ENCODE results near the gene SMG5.
"Not testable (repeated sequence)": the region's sequence is repeated elsewhere in the genome, so short reads cannot be mapped to it uniquely, and the experiment has no call there.

The SMG5 gene

DNA sequence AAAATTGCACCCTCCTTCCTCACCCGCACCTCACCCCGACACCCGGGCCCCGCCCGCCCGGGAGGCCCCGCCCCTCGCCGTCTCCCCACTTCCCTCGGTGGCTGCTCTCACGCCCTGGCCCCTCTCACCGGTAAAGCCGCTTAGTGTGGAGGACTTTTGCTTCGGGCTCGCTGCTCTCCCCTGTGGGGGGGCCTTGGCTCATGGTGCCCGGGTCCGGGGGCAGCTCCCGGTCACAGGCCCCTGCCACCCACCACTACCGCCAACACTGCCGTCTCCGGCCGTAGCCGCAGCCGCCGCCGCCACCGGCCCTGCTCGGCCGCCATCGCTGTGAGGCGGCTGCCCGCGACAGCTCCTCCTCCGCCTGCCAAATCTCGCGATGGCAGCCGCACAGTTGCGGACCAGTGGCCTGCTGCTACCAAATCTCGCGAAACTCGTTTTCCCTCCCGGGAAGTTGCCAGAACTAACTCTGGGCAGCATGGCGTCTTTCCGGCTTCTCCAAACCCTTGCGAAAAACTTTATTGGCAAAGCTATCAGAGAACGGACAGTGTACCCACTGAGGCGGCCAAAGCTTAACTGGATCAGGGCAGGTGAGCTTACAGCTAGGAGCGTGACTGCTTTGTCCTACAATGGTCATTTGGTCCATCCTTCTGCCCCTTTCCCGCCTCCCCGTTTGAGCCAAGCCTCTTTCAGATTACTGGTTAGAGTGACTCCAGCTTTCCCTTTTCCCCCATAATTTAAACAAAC, at the start of gene SMG5:
TSS of gene SMG5 (minus strand) at position 347 of the 744 bp plus-strand sequence. CDS start at position 202, 145 bp downstream.
- peak within 1 kb of the TSS; percentile 85 for H3K27ac ChIP-seq
- TF ChIP-seq, protein P1, sequence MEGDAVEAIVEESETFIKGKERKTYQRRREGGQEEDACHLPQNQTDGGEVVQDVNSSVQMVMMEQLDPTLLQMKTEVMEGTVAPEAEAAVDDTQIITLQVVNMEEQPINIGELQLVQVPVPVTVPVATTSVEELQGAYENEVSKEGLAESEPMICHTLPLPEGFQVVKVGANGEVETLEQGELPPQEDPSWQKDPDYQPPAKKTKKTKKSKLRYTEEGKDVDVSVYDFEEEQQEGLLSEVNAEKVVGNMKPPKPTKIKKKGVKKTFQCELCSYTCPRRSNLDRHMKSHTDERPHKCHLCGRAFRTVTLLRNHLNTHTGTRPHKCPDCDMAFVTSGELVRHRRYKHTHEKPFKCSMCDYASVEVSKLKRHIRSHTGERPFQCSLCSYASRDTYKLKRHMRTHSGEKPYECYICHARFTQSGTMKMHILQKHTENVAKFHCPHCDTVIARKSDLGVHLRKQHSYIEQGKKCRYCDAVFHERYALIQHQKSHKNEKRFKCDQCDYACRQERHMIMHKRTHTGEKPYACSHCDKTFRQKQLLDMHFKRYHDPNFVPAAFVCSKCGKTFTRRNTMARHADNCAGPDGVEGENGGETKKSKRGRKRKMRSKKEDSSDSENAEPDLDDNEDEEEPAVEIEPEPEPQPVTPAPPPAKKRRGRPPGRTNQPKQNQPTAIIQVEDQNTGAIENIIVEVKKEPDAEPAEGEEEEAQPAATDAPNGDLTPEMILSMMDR (IDR thresholded peaks at IDR 0.05), result no peak
- TF ChIP-seq ZFX (IDR thresholded peaks at IDR 0.05; ENCODE audit: borderline replicate concordance), result no peak

DNA sequence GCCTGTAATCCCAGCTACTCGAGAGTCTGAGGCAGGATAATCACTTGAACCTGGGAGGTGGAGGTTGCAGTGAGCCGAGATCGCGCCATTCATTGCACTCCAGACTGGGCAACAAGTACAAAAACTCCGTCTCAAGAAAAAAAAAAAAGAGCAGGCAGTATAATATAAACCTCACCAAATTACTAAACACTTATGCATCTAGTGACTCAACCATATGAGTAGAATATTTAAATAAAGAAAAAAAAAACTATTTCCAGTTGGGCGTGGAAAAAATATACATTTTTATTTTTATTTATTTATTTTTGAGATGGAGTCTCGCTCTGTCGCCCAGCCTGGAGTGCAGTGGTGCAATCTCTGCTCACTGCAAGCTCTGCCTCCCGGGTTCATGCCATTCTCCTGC, 40.6 kb upstream of the SMG5 start:
- not testable (repeated sequence) for H3K27ac ChIP-seq

- no peak for TF ChIP-seq ZFX (IDR thresholded peaks at IDR 0.05; ENCODE audit: borderline replicate concordance)
- TF ChIP-seq, protein P1 (IDR thresholded peaks at IDR 0.05), result no peak
- no peak overlapping the region for H3K27ac ChIP-seq
Measured at GRCh38 chr1:156320560-156320959, 37.9 kb upstream of the SMG5 start.

DNA sequence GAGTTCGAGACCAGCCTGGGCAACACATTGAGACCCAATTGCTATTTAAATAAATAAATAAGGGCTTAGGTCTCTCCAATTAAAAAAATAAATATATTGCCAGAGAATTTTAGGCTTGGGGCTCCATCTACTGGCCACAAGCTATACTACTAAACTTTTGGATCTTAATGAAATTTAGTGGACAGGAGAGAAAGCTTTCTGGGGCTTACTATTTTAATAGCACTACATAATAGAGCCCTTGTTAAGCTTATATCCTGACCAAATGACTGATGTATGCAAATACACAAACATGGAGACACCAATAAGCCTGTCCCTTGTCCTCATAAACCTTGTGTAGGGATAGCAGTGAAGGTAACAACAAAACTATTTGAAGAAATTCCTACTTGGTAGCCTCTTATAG, 37.0 kb upstream of the SMG5 start:
- no peak overlapping the region for H3K27ac ChIP-seq
- no peak for TF ChIP-seq ZFX (IDR thresholded peaks at IDR 0.05; ENCODE audit: borderline replicate concordance)
- TF ChIP-seq, protein P1 (IDR thresholded peaks at IDR 0.05), result peak; percentile 86

- no peak overlapping the region for H3K27ac ChIP-seq
- TF ChIP-seq, protein P1 (IDR thresholded peaks at IDR 0.05), result no peak
- TF ChIP-seq ZFX (IDR thresholded peaks at IDR 0.05; ENCODE audit: borderline replicate concordance), result no peak
Measured at GRCh38 chr1:156316909-156317308, 34.3 kb upstream of the SMG5 start.

GRCh38 chr1:156310962-156311361, 28.3 kb upstream of the SMG5 start:
- TF ChIP-seq ZFX (IDR thresholded peaks at IDR 0.05; ENCODE audit: borderline replicate concordance), result no peak
- TF ChIP-seq, protein P1 (IDR thresholded peaks at IDR 0.05), result no peak
- H3K27ac ChIP-seq, result no peak overlapping the region

DNA sequence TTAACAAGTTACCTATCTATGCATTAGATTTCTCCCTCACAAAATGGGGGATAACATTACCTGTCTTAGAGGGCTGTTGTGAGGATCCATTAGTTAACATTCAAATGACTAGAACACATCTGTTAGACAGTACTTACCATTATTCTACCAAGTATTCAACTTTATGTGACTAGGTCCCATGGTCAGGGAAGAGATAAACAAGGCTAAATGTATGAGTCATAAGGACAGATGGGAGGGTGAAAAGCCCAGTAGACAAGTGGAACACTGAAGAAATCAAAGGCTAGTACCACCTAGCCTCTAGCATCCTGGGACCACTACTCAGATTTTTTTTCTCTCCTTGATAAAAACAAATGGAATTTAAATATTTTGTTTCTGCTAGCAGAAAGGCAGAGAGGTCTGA, 25.5 kb upstream of the SMG5 start:
- TF ChIP-seq, protein P1 (IDR thresholded peaks at IDR 0.05), result no peak
- no peak for TF ChIP-seq ZFX (IDR thresholded peaks at IDR 0.05; ENCODE audit: borderline replicate concordance)
- no peak overlapping the region for H3K27ac ChIP-seq

DNA sequence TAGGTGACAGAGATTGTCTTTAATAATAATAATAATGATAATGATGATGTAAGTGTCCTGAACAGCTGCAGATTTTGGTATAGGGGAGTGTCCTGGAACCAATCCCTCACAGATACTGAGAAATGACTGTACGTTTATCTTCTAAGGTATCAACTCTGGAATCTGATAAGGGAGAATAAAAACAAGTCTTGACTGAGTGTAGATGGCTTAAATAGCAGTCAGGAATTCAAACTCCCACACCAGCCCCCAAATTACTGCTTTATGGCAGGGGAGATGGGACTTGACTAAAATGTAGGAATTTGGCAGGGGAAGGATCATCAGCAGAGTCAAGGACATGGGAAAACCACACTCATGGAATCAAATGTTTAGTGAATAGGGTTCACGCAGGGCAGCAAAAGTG, 22.6 kb upstream of the SMG5 start:
- no peak for TF ChIP-seq ZFX (IDR thresholded peaks at IDR 0.05; ENCODE audit: borderline replicate concordance)
- TF ChIP-seq, protein P1 (IDR thresholded peaks at IDR 0.05), result no peak
- no peak overlapping the region for H3K27ac ChIP-seq
